ENCODE results near the gene PARD3.

DNA sequence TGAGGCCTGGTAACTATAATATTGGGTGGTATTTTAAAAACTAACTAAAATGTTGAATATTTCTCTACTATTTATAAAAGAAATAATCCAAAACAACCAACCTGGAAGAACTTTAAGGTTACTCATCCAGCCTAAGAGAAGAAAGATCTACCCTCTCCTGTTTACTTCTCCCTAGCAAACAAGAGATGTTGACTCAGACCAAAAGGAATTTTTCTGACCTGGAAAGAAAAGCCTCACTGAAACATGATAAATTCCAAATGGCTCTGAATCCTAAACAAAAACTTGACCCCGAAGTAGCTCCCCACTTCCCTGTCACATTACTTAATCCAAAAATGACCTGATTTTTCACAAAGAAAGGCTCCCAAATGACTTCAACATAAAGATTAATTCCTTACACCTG lies 101.2 kb downstream of the PARD3 start:
- TF ChIP-seq CTCF (IDR thresholded peaks at IDR 0.05; ENCODE audit: insufficient read depth, low read depth, low read length) (no peak), EZH2 (IDR thresholded peaks at IDR 0.05; ENCODE audit: insufficient read depth, low read length) (no peak)

Measured in astrocyte (in vitro differentiated cells and primary cell).